Type B pancreatic cell (in vitro differentiated cells): ENCODE results near the gene GNG7. TPM values are rescaled to one million over a fixed set of nuclear protein-coding genes. Genes with fewer than 3 reads are reported as not detected.
"Not testable (repeated sequence)": the region's sequence is repeated elsewhere in the genome, so short reads cannot be mapped to it uniquely, and the experiment has no call there.

Experiments used
- DNase-seq: peaks from one replicate; pipeline ENCODE4 v3.0.0; 2021; ENCODE audit warnings: mixed read lengths; ENCODE audit not compliant: unreplicated experiment; ENCODE audit errors: extremely low spot score
- H3K27ac Mint-ChIP-seq: 2 replicates; pipeline ENCODE4 v1.8.0; 2021; ENCODE audit warnings: mild to moderate bottlenecking, mixed read lengths
- H3K27me3 Mint-ChIP-seq: 2 replicates; pipeline ENCODE4 v1.8.0; 2021; ENCODE audit warnings: mixed read lengths
- H3K36me3 Mint-ChIP-seq: 2 replicates; pipeline ENCODE4 v1.8.0; 2021; ENCODE audit warnings: mixed read lengths
- H3K4me1 Mint-ChIP-seq: one replicate; pipeline ENCODE4 v1.8.0; 2021; ENCODE audit warnings: mixed read lengths; ENCODE audit not compliant: unreplicated experiment
- H3K4me3 Mint-ChIP-seq: 2 replicates; pipeline ENCODE4 v1.8.0; 2021; ENCODE audit warnings: mild to moderate bottlenecking, mixed read lengths
- H3K9me3 Mint-ChIP-seq: 2 replicates; pipeline ENCODE4 v1.8.0; 2021; ENCODE audit warnings: mixed read lengths
- total RNA-seq: library from RNA; stranded (reverse); gene quantifications from 2 replicates; pipeline ENCODE4 v1.2.1, GENCODE V29; 2021; ENCODE audit warnings: low replicate concordance
- TF ChIP-seq, protein P1 (sequence below): fragments of 200-600 bp; sonication (generic); conservative IDR thresholded peaks from 2 replicates; pipeline ENCODE4 v1.5.0; 2021; ENCODE audit warnings: antibody characterized with exemption, mild to moderate bottlenecking

The GNG7 gene
- total RNA-seq, 1 donor from 2014 or later: 12.2 TPM

DNA sequence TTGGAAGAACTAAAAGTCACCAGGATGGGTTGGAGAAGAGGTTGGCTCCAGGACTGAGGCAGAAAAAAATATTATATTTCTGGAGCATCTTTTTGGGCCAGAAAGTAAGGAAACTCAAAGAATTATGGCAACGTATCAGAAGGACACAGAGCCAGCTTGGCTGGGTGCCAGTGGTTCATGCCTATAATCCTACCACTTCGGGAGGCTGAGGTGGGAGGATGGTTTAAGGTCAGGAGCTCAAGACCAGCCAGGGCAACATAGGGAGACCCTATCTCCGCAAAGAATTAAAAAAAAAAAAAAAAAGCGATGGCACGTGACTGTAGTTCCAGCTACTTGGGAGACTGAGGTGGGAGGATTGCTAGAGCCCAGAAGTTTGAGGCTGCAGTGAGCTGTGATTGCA is 118.5 kb downstream of the GNG7 start:
- peaks cover 9% of the 10 kb centered on the region for H3K4me1 Mint-ChIP-seq
- no peaks in the 10 kb centered on the region for H3K9me3 Mint-ChIP-seq
- H3K4me3 Mint-ChIP-seq: no peak overlapping the region

DNA sequence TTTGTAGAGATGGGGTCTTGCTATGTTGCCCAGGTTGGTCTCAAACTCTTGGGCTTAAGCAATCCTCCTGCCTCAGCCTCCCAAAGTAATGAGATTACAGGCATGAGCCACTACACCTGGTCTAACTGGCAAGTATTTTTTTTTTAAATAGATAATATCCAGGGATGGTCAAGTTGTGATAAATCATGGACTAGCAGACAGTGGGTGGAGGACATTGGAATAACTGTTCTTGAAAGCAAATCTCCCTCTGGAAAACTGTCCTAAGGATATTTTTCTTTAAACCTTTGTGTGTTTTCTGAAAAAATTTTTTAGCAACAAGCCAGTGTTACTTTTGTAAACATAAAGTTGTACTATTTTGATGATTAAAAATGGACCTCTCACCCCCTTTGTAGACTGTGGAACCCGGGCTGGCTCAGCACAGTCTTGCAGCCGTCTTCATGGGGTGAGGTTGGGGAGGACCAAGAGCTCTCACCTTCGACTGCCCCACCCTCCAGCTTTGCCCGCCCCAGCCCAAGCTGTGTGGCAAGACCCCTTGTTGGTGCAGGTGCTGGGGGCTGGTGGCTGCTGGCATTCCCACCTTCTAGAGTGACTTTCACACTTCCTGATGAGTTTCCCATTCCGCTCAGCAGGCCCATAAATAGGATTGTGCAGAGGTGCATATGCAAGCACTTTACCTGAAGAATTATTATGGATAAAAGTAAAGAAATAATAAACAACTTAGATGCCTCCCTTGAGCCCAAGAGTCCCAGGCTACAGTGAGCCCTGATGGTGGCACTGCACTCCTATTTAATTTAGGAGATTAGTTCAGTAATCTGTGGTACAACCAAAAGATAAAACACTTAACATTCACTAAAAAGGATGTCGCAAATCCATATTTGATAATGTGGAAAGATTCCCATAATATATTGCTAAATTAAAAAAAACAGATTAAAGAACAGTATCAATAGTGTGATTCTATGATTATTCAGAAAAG is 119.2 kb downstream of the GNG7 start:
- H3K27ac Mint-ChIP-seq: no peak overlapping the region
- peaks cover 7% of the 10 kb centered on the region for H3K27me3 Mint-ChIP-seq
- H3K4me3 Mint-ChIP-seq: no peak overlapping the region
- TF ChIP-seq, protein P1, sequence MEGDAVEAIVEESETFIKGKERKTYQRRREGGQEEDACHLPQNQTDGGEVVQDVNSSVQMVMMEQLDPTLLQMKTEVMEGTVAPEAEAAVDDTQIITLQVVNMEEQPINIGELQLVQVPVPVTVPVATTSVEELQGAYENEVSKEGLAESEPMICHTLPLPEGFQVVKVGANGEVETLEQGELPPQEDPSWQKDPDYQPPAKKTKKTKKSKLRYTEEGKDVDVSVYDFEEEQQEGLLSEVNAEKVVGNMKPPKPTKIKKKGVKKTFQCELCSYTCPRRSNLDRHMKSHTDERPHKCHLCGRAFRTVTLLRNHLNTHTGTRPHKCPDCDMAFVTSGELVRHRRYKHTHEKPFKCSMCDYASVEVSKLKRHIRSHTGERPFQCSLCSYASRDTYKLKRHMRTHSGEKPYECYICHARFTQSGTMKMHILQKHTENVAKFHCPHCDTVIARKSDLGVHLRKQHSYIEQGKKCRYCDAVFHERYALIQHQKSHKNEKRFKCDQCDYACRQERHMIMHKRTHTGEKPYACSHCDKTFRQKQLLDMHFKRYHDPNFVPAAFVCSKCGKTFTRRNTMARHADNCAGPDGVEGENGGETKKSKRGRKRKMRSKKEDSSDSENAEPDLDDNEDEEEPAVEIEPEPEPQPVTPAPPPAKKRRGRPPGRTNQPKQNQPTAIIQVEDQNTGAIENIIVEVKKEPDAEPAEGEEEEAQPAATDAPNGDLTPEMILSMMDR: no peak
- DNase-seq: no peak
- no peaks in the 10 kb centered on the region for H3K9me3 Mint-ChIP-seq
- H3K4me1 Mint-ChIP-seq: peaks cover 12% of the 10 kb centered on the region
- H3K36me3 Mint-ChIP-seq: no peaks in the 10 kb centered on the region

More for the DNA sequence above, 118.5 kb downstream of the GNG7 start:
- H3K36me3 Mint-ChIP-seq: no peaks in the 10 kb centered on the region
- peaks cover 7% of the 10 kb centered on the region for H3K27me3 Mint-ChIP-seq
- TF ChIP-seq, protein P1: no peak
- no peak overlapping the region for H3K27ac Mint-ChIP-seq
- no peak for DNase-seq

DNA sequence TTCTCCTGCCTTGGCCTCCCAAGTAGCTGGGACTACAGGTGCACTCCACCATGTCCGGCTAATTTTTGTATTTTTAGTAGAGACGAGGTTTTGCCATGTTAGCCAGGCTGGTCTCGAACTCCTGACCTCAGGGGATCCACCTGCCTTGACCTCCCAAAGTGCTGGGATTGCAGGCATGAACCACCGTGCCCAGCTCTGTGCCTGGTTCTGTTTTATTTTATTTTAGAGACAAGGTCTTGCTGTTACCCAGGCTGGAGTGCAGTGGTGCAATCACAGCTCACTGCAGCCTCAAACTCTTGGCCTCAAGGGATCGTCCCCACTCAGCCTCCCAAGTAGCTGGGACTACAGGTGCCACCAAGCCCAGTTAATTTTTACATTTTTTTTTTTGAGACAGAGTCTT is 122.1 kb downstream of the GNG7 start:
- H3K36me3 Mint-ChIP-seq, H3K27ac Mint-ChIP-seq, DNase-seq, H3K27me3 Mint-ChIP-seq, H3K4me1 Mint-ChIP-seq, H3K9me3 Mint-ChIP-seq, H3K4me3 Mint-ChIP-seq: not testable (repeated sequence)

DNA sequence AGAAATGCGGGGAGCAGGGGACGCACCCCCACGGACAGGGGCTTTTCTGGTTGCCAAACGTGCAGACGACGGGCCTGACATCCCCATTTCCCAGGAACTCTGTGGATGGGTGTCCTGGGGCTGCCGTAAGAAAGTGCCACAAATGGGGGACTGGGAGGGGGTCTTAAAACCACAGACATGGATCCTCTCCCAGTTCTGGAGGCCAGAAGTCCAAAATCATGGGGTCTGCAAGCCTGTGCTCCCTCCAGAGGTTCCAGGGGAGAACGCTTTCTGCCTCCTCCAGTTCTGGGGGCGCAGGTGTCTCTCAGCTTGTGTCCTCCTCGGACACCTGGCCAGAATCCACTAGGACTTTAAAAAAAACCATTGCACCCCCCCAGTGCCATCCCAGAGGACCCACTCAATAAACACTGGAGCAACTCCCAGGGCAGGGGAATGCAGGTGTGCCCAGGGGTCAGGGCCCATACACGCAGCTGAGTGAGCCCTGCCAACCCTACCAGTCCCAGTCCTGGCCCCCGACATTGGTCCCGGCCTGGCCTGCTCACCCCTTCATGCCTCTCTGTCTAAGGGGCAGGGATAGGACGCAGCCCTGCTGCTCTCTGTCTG is 122.7 kb downstream of the GNG7 start:
- Mint-ChIP-seq H3K36me3 (no peaks in the 10 kb centered on the region), H3K4me3 (peak overlapping the region; percentile 72), H3K27me3 (no peaks in the 10 kb centered on the region), H3K27ac (peak overlapping the region; percentile 36), H3K9me3 (no peaks in the 10 kb centered on the region), H3K4me1 (peaks cover 8% of the 10 kb centered on the region)
- TF ChIP-seq, protein P1: peak; percentile 60
- no peak for DNase-seq

DNA sequence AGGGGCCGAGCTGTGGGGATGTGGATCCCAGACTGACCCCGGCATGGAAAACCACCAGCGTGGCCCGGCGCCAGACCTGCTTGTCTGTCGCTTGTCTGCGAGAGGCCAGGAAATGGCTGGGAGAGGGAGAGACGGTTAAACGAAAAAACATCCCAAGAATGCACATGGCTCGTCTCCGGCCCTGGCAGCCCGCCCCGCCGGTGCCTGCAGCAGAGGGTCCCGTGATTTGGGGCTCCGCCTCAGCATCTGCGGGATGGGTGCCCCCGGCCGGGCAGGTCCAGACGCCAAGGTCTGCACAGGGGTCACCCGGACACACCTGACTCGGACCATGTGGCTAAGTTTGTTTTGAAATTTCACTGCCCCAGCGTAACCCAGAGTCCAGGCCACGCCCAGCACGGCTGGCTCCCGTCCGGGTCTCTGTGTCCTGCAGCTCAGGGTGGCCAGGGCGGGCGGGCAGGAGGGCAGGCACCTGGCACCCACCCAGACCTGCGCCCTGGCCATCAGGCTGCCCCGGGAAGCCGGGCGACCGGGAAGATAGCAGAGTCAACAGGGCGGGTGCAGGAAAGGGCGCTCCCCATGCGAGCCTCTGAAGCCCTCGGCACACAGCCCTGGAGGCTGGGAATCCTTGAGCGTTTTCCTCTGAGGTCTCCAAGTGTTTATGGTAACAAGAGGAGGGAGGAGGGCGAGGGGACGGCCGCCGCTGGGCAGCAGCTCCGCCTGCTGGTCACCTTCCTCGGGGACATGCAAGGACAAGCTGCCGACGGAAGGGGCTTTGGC is 123.4 kb downstream of the GNG7 start:
- Mint-ChIP-seq H3K9me3 (no peaks in the 10 kb centered on the region), H3K27ac (peak overlapping the region; percentile 94), H3K4me1 (peaks cover 8% of the 10 kb centered on the region), H3K4me3 (peak overlapping the region; percentile 81), H3K27me3 (no peaks in the 10 kb centered on the region), H3K36me3 (no peaks in the 10 kb centered on the region)
- TF ChIP-seq, protein P1: peak; percentile 91
- DNase-seq: peak; percentile 84
